ENCODE measurements around the gene DMRTB1.

DMRTB1 gene

DNA sequence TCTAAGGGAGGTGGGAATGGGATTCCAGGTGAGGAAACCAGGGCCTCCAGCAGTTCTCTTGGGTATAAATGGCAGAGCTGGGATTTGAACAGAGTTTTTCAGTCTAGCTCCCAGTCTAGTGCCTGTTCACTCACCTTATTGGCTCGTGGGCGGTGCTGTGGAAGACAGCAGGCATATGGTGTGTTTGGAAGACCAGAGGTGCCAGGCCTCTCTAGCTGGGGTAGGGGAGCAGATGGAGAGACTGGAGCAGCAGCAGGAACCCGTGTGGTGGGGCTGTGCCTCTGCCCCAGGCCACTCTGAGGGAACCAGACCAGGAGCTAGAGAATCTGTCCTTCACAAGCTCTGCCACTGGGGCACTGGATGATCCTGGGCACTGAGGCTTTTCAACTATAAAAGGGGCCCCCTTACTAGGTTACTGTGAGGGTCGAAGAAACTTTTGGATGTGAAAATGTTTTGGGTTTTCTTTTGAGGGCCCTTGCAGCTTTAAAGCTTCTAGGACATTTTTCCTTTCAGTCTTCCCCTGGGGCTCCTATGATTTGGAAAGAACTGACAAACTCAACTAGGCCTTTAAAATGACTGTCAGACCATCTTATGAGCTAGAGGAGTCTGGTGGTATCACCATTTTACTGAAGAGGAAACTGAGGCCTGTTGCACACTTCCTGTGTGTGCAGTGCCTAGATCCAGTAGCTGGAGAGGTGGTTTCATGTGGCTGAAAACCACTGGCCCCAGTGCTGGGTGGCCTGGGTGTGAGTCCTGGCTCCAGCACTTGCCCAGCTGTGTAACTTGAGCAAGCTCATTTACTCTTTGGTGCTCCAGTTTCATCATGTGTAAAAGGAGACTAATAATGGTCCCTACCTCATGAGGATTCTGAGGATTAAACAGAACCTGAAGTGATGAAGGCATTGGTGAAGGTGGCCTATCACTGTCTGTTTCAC, 6.1 kb downstream of the DMRTB1 start:
- no peak for DNase-seq

DNA sequence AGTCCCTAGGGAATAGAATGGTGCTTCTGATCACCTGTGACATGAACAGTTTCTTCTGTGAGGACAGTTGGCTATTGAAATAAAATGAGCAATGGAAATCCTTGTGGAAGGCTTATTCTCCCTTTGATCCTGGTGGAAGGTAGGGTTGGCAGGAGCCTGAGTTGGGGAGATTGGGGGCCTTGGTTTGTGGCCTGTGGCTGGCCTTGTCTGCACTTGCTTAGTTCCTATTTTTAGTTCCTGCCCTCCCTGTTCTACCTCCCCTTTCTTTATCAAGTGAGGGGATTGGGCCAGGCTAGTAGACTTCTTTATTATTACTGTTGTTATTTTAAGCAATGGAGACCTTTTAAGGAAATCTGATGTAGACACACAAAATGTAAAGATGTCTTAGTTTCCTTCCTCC, 8.2 kb downstream of the DMRTB1 start:
- no peak for DNase-seq

DNA sequence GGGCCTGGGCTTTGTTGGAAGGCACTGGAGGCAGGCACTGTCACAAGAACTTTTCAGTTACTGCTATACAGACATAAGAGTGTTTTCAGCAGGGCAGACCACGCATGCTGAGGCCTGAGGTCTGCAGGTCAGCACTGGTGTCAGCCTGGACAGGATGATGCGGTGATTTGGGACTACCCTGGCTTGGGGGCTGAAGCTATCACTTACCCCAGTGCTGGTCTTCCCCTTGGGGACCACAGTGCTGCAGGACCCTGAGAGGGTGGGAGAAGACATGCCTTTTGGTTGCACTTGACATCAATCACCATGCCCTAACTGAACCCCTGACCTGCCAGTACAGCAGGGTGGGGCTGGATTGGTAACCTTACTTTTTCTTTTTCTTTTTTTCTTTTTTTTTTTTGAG, 9.2 kb downstream of the DMRTB1 start:
- no peak for DNase-seq

DNA sequence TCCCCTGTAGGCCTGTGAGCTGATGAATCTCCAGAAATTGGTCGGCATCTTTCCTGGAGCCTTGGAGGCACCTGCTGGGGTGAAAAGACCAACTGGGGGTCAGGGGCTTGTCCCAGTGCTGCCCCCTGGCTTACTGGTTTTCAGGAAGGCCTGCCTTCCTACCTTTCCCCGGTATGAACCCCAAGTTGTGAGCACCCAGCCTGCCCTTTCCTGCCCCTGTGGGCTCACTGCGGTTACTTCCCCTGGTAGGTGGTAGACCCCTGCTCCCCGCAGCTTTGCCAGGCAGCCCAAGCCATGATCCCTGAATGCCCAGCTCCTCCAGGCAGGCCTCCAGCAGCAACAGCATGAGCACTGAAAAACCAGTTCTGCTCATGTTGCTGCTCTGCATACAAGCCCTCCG, 10.2 kb downstream of the DMRTB1 start:
- DNase-seq: no peak

DNA sequence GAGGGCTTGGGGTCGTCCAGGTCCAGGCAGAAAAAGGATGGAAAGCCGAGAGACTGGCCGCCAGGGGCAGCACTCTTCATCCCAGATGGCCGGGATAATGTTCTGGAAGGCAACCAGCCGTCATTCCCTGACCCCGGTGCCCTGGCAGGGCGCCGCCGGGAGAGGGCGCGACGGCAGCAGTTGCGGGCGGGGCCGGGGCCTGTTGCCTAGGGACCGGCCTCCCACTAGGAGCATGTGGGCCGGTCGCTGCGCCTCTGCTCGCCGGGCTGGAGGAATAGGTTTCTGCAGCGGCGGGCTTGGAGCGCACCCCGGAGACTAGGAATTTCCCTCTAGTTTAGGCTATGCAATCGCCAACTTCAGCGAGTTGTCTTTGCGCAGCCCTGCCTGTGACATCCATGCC, 11.0 kb downstream of the DMRTB1 start:
- no peak for DNase-seq

DNA sequence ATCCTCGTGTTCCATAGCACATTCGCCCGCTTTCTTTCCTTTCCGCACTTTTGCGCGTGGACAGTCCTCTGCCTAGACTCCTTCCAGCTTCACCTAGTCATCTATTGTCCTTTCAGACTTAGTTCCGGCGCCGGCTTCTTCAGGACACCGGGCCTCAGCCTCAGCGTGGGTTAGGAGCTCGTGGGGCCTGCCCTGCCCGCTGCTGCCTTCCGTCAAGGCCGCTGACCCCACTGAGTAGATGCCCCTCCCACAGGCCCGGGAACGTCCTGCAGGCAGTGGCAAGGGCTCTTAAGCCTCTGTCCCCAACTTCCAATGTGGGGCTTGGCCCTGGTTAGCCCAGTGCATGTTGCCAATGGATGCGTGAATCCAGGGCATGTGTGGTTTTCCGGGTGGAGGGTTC, 11.4 kb downstream of the DMRTB1 start:
- no peak for DNase-seq

DNA sequence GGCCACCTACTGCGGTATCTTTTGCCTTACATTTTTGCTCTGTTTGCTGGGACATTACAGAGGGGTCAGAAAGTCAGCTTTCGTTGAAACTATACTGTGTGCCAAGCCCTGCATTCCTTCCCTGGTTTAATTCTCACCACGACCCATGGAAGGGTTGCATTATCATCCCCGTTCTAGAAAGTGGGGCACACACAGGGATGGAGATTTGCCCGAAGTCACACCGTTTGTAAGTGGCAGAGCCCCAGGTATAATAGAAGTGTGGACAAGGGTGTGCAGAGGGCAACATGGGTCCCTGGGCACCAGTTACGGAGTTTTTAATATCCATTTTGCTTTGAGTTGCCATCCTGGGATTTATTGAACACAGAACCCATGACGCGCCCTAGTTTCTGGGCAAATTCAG, 11.8 kb downstream of the DMRTB1 start:
- no peak for DNase-seq

DNA sequence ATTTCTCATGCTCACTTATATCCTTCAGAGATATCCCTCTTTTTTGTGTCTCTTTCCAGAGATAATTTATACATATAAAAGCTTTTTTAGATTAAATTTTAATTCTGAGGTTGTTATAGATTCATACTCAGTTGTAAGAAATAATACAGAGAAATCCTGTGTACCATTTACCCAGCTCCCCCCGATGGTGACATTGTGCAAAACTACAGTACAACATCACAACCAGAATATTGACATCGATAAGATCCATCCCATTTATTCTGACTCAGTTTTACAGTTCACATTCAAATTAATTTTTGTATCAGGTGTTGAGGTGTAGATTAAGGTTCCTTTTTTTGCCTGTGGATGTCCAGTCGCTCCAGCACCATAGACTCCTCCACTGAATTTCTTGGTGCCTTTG, 14.3 kb downstream of the DMRTB1 start:
- no peak for DNase-seq

DNA sequence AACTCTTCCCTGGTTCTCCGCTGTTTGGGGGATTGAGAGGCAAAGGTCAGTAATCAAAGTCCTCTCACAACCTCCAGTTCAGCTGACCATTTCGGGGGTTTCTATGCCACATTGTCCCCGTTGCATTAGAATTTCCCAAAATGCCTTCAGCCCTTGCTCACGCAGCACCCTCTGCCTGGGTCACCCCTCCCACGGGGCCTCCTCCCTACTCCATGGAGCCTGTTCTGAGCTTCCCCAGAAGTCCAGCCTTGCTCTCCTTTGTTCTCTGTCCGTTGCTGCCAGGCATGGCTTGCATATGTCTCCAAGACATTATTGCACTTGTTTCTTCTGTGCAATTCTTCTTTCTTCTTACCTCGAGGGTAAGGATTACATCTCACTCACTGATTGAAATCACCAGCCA, 16.5 kb downstream of the DMRTB1 start:
- DNase-seq: no peak

DNA sequence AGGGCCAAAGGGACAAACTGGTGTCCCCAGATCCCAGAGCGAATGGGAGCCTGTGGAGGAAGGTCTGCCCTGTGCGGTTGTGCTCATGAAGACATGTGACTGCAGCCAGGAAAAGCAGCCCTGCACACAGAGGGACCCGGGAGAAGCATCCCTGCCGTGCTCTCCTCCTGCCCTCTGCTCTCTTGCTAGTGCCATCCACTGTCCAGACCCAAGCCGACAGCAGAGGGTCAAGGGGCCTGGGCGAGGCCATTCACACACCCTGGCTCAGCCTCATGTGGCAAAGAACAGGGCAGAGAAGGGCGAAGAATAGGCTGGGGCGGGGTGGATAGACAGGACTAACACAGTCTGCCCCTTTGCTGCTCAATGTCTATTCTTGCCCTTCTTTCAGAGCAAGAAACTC, 17.4 kb downstream of the DMRTB1 start:
- DNase-seq: no peak

DNA sequence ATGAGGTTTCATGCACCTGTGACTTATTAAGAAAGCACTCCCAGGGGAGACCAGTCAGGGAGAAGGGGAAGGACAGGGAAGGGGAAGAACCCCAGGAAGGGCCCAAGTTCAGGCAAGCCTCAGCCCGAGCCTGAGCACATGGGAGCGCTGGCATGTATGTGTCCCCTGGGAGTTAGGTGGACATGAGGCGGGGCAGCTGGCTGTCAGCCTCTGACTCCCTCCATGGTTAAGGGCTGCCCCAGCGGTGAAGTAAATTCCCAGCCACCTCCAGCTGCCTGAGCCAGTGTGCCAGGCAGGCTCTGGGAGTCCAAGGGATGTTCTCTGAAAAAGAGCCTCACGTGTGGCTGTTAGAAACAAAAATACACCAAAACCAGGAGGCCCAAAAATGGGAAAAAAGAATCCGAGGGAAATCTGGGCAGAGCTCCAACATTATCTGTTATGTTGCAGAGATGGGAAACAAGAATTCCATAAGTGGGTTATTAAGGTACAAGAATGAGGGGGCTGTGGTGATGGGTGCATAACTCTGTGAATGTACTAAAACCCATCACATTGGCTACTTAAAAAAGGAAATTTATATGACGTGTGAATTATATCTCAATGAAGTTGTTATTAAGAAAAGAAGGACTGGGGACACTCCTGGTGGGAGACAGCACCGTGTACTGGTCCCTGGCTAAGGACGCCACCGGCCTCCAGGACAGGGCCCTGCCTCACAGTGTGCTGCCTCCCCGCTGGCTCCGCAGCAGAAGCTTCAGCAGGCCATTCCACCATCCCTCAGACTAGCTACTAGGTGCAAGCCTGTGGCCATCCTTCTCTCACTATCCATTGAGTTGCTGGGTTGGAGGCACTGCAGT, 18.7 kb downstream of the DMRTB1 start:
- no peak for DNase-seq

DNA sequence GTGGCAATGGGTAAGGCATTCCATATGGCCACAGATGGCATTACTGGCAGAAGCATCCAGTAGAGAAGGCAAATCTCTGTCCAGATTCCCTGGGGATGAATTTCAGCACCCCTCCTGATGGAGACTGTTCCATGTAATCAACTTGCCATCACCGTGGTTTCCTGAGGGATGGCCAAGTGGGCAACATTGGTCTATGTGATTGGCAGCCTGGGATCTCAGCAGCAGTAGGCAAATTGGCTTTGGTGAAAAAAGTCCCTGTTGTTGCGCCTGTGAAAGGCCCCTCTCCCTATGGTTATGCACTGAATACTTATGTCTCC, 19.3 kb downstream of the DMRTB1 start:
- no peak for DNase-seq

DNA sequence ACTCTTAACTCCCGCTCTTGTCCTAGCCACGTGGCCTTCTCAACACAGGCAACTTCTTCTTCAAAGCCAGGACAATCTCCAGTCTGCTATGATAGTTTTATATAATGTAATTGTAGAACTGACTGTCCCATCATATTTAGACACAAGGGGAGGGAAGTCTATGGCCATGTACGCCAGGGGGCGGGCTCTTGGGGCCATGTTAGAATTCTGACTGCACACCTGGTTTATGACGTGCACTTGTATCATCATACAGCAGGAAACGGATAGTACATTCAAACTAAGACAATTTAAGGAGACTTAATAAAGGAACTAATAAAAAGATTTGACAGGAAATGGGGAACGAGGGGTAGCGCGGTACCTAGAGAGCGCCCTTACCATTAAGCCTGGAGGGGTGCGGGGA, 21.5 kb downstream of the DMRTB1 start:
- DNase-seq: no peak

DNA sequence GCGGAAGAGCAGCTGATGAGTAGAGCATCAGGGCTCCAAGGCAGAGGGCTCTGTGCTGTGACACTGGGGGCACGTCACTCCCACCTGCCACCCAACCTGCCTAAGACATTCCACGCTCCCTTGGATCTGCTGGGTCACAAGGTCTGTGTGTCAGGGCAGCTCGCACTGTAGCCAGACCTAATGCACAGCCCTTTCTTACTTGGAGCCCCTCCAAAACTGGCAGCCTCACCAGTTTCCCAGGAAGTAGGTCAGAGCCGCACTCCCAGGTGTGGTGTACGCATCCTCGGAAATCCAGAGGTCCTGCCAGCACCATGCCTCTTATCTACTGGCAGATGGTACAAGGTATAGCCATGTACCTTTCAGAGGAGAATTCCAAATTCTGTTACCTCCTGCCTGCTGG, 22.3 kb downstream of the DMRTB1 start:
- no peak for DNase-seq

DNA sequence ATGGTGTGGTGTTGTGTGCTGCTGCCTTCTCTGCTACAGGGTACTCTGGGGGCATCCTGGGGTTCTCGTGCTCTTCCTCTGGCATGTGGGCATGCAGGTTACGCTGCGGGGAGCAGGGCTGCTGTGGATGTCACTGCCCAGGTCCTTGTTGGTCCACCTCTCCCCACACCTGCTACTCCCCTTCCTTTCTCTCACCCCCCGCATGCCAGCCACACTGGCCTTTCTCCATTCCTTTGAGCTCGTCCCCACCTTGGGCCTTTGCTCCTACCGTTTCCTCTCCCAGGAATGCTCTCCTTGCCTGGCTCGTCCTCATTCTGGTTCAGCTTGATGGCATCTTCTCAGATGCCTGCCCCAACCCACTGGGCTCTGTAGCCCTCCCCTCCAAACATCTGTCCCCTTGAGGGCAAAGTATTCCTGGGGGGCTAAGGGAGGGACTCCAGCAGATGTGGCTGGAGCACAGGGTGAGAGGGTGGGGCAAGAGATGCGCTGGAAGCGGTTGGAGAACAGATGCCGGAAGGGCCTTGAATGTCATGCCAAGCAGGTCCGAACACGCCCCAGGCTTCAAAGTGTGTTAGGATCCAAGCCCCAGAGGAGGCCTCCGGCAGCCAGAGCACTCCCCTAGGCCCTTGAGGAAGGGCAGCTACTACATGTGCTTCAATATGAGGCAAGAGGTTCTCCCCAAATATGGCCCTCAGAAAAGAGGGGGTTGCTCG, 23.4 kb downstream of the DMRTB1 start:
- no peak for DNase-seq

DNA sequence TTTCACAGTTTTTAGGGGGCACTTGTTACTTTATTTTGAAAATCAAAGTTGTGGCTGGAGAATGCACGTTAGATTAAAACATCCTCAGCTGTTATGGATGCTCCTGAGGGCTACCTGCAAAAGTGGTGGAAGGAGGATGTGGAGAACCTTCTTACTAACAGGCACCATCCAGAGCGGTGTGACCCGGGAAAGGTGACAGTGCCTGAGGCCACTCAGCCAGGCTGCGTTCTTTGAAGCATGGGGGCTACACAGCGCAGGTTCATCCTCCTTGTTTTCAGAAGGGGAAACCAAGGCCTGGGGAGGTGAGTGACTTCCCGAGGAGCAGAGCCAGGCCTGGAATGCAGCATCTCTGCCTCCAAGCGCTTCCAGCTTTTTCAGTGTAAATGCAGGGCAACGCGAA, 24.0 kb downstream of the DMRTB1 start:
- DNase-seq: no peak

DNA sequence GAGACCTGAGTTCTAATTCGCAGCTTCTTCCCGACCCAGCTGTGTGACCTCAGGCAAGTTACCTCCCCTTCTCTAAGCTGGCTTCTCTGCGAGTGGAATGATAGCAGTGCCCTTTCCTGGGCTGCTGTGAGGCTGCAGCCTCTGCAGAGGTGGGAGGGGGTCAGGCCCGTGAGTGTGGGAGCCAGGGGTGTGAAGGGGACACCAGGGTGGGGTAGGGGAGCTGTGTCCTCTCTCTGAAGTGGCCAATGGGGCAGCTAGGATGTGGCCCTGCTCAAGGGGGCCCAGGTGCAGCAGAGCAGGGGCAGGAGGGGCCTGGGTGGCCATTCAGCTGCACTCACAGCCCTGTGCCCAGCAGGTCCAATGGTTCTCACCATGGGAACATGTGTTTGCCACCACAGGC, 24.5 kb downstream of the DMRTB1 start:
- no peak for DNase-seq

DNA sequence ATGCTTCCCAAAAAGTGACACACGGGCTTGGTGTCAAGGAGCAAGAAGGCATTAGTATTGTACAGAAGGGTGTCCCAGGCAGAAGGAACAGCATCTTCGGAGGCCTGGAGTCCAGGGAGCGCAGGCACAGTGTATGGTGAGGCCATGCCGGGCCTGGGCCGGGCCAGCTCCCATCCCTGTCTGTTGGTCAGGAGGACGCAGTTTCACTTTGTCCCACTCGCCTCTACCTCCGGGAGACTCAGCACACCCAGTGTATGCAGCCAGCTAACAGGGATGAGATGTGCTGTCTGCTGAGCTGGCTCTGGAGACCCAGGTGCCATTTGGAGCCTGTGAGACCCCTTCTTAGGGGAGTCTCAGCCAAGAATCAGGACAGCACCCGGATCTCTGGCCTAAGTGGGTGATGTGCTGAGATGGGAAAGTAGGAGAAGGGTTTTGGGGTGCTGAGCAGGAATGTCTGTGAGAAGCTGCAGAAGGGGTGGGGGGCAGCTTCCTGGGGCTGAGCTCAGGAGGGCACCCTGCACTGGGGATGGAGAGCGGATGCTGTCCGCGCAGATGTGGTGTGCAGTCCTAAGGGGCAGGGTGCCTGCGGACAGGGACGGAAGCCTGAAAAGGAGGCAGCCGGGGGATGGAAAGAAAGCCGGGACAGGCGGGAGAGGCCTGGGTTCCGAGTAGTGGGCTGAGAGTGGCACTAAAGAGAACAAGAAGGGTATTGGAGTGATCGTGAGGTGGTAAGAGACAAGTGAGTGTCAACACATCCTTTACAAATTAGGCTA, 25.7 kb downstream of the DMRTB1 start:
- DNase-seq: no peak

DNA sequence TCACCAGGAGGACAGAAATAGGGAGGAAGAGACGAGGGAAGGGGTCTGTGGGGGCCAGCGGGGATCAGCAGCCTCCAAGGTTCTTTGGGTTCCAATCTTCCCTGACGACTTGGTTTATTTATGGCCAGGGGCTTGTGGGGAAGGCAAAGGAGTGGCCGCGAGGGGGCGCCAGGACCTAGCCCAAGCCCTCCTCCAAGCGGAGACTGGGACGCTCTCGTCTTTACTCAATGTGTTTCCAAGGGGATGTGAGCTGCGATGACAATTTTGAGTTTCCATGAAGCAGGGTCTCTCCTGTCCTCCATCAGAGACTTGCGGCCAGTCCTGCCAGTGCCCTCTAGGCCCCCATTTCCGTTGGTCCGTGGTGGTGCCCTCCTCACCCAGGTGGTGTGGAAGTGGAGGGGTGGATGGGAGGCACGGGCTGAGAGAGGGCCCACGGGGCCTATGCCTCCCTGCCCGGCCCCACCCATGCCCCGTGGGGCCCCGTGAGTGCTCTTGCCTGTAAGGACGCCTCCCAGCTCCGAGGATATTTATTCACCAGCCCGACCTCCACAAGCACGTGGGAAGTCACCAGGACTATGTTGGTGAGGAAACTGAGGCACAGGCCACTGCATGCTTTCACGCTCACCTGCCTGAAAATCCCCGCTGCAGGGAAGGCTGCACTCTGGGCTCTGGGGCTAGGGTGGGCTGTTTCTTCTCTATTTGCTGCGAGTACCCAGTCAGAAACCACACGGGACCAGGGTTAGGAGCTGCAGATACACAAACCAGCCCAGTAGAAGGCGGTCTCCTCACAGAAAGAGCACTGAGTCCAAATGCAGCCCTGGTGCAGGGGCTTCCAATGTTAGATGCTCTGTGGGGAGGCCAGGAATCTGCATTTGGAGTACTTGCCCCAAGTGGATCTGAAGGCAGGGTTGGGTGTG, 26.5 kb downstream of the DMRTB1 start:
- DNase-seq: peak; percentile 10 to 29

DNA sequence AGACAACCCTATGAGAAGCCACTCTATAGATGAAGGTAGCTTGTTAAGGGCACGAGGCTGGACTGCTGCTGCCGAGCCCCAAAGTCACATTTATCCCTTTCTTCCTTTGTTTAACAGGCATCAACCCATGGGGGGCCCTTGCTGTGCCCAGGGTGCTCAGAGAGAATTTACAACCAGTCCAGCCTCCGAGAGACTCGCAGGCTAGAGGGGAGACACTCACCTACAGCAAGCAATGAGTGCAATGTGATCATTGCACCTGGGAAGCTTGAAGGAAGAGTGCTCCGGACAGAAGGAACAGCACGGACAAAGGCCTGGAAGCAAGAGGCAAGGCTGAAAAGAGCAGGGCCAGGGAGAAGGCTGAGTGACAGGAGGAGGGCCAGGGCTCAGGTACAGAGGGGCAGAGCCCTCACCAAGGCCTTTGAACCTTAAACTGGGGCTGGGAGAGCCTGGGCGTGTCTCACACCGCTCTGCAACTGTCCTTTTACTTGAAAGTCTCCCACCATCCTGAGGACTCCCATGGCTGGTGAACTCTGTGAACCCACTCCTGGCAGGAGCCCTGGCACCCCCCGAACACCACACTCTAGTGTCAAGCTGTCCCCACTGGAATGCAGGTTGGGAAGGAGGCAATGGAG, 27.3 kb downstream of the DMRTB1 start:
- DNase-seq: no peak

DNA sequence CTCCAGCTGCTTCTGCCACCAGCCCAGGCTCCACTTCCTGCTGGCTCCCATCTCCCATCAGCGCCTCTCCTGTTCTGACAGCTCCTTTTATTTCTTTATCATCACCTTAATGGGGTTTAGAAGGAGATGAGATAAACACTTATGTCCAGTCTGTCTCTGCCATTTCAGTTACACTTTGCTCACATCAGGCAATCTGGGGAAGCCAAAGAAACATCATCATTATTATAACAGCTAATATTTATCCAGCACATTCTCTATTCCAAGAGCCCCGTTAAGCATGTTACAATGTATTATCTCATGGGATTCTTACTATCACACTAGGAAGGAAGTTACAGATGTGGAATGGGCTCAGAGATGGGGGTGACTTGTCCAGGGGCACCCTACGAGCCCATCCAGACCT, 31.2 kb downstream of the DMRTB1 start:
- DNase-seq: no peak
